ENCODE results near the gene TPSG1. TPM values are rescaled to one million over a fixed set of nuclear protein-coding genes. Genes with fewer than 3 reads are reported as not detected.
A peak's percentile ranks its signal among the peaks of the same experiment; 100 is the strongest.
"Not testable (repeated sequence)": the region's sequence is repeated elsewhere in the genome, so short reads cannot be mapped to it uniquely, and the experiment has no call there.

TPSG1 gene
- total RNA-seq, 1 experiment from 2014 or later, result not detected

- H4K5ac ChIP-seq (ENCODE audit: insufficient read length, low read depth, low read length); H3K9me3 Mint-ChIP-seq; H2BK15ac ChIP-seq (ENCODE audit: low read depth, low read length); H3K27ac ChIP-seq (ENCODE audit: insufficient read length, low read depth, low read length); H2AFZ ChIP-seq (ENCODE audit: low read length); H3K79me2 ChIP-seq (ENCODE audit: insufficient read depth, low read length); H3K23me2 ChIP-seq (ENCODE audit: insufficient read length, low read depth, low read length, poor library complexity, severe bottlenecking); H3K4me1 ChIP-seq (ENCODE audit: insufficient read depth, low read length); H2BK12ac ChIP-seq (ENCODE audit: insufficient read length, low read depth, low read length); H3K56ac ChIP-seq (ENCODE audit: insufficient read length, low read depth, low read length); H4K20me1 ChIP-seq (ENCODE audit: control insufficient read depth, insufficient read depth, insufficient read length); H4K91ac ChIP-seq (ENCODE audit: insufficient read length, low read depth, low read length); H3K14ac ChIP-seq (ENCODE audit: insufficient read depth, low read length); H2AK5ac ChIP-seq (ENCODE audit: insufficient read length, low read length); H2BK5ac ChIP-seq (ENCODE audit: insufficient read length, low read length); H3K4me2 ChIP-seq (ENCODE audit: insufficient read depth, insufficient read length, low read length); H3K18ac ChIP-seq (ENCODE audit: insufficient read length, low read depth, low read length); H3K4me1 Mint-ChIP-seq; H3K79me1 ChIP-seq (ENCODE audit: insufficient read depth, low read depth, low read length, poor library complexity, severe bottlenecking); H3T11ph ChIP-seq (ENCODE audit: low read length); H2BK20ac ChIP-seq (ENCODE audit: low read depth, low read length, poor library complexity, severe bottlenecking); H2BK120ac ChIP-seq (ENCODE audit: low read depth, low read length, poor library complexity, severe bottlenecking); DNase-seq; H3K4ac ChIP-seq (ENCODE audit: low read depth, low read length); H3K27ac Mint-ChIP-seq; H3K4me3 Mint-ChIP-seq; H3K23ac ChIP-seq (ENCODE audit: insufficient read length, low read depth, low read length); H4K8ac ChIP-seq (replicated peaks; ENCODE audit: insufficient read length, low read depth, low read length); H3K9ac ChIP-seq (ENCODE audit: extremely low read depth, insufficient read length, low read length); H3K36me3 Mint-ChIP-seq (ENCODE audit: insufficient read depth in 1 of 3, low read depth in 3 of 3); H3K9me3 ChIP-seq (ENCODE audit: control insufficient read depth, low read depth, low read length); H3K27me3 ChIP-seq (ENCODE audit: insufficient read depth, low read length): not testable (repeated sequence)
- WGBS (ENCODE audit: extremely low coverage, insufficient read length, low lambda C conversion rate), result no CpG with 5 or more reads among the region's 14 CpGs
- H3K27me3 Mint-ChIP-seq (ENCODE audit: low read depth), result peaks cover 17% of the 10 kb centered on the region
Measured at GRCh38 chr16:1226692-1227091, 1.6 kb upstream of the TPSG1 start.

- not testable (repeated sequence) for H2BK15ac ChIP-seq (ENCODE audit: low read depth, low read length); H3K14ac ChIP-seq (ENCODE audit: insufficient read depth, low read length); H3K4me1 Mint-ChIP-seq; H4K20me1 ChIP-seq (ENCODE audit: control insufficient read depth, insufficient read depth, insufficient read length); H3K23me2 ChIP-seq (ENCODE audit: insufficient read length, low read depth, low read length, poor library complexity, severe bottlenecking); H2AFZ ChIP-seq (ENCODE audit: low read length); H3K4me2 ChIP-seq (ENCODE audit: insufficient read depth, insufficient read length, low read length); H3K27me3 ChIP-seq (ENCODE audit: insufficient read depth, low read length); H3K4ac ChIP-seq (ENCODE audit: low read depth, low read length); H3K56ac ChIP-seq (ENCODE audit: insufficient read length, low read depth, low read length); H3K79me1 ChIP-seq (ENCODE audit: insufficient read depth, low read depth, low read length, poor library complexity, severe bottlenecking); H3K36me3 Mint-ChIP-seq (ENCODE audit: insufficient read depth in 1 of 3, low read depth in 3 of 3); H2BK20ac ChIP-seq (ENCODE audit: low read depth, low read length, poor library complexity, severe bottlenecking); H4K5ac ChIP-seq (ENCODE audit: insufficient read length, low read depth, low read length); H3K9me3 Mint-ChIP-seq; H2AK5ac ChIP-seq (ENCODE audit: insufficient read length, low read length); H3T11ph ChIP-seq (ENCODE audit: low read length); H3K9ac ChIP-seq (ENCODE audit: extremely low read depth, insufficient read length, low read length); H3K79me2 ChIP-seq (ENCODE audit: insufficient read depth, low read length); H3K23ac ChIP-seq (ENCODE audit: insufficient read length, low read depth, low read length); DNase-seq; H4K8ac ChIP-seq (replicated peaks; ENCODE audit: insufficient read length, low read depth, low read length); H2BK120ac ChIP-seq (ENCODE audit: low read depth, low read length, poor library complexity, severe bottlenecking); H3K18ac ChIP-seq (ENCODE audit: insufficient read length, low read depth, low read length); H2BK12ac ChIP-seq (ENCODE audit: insufficient read length, low read depth, low read length); H3K9me3 ChIP-seq (ENCODE audit: control insufficient read depth, low read depth, low read length); H3K27ac ChIP-seq (ENCODE audit: insufficient read length, low read depth, low read length); H3K4me1 ChIP-seq (ENCODE audit: insufficient read depth, low read length); H4K91ac ChIP-seq (ENCODE audit: insufficient read length, low read depth, low read length); H2BK5ac ChIP-seq (ENCODE audit: insufficient read length, low read length); H3K4me3 Mint-ChIP-seq
- Mint-ChIP-seq H3K27ac (peak overlapping the region in 1 of 3 experiments; percentile 51; a peak in 2 of 7 replicates), H3K27me3 (ENCODE audit: low read depth) (peaks cover 17% of the 10 kb centered on the region)
- WGBS (ENCODE audit: extremely low coverage, insufficient read length, low lambda C conversion rate), result no CpG with 5 or more reads among the region's 24 CpGs
Measured at GRCh38 chr16:1225728-1226311, 752 bp upstream of the TPSG1 start.

Measured in H9 (cell line).